Ishikawa (cell line): ENCODE results near the gene TOMM40L.

Experiments
- CEBPB ChIP-seq: IDR thresholded peaks from 2 replicates; pipeline ENCODE4 v1.6.1; 2012
- CREB1 ChIP-seq: IDR thresholded peaks from 2 replicates; pipeline ENCODE4 v1.6.1; 2012; ENCODE audit warnings: low read depth
- EGR1 ChIP-seq: IDR thresholded peaks from 2 replicates; pipeline ENCODE4 v1.6.1; 2012
- EP300 ChIP-seq: IDR thresholded peaks from 2 replicates; pipeline ENCODE4 v1.6.1; 2012; ENCODE audit warnings: borderline replicate concordance
- FOXM1 ChIP-seq: IDR thresholded peaks from 2 replicates; pipeline ENCODE4 v1.6.1; 2012; ENCODE audit warnings: low read depth, borderline replicate concordance
- MAX ChIP-seq: IDR thresholded peaks from 2 replicates; pipeline ENCODE4 v1.6.1; 2012
- NFIC ChIP-seq: IDR thresholded peaks from 2 replicates; pipeline ENCODE4 v1.6.1; 2012
- RAD21 ChIP-seq: IDR thresholded peaks from 2 replicates; pipeline ENCODE4 v1.6.1; 2012; ENCODE audit warnings: low read depth
- REST ChIP-seq: IDR thresholded peaks from 2 replicates; pipeline ENCODE4 v1.6.1; 2012; ENCODE audit warnings: low read depth, mild to moderate bottlenecking
- TAF1 ChIP-seq: IDR thresholded peaks from 2 replicates; pipeline ENCODE4 v1.6.1; 2012; ENCODE audit warnings: low read depth, mild to moderate bottlenecking
- TCF12 ChIP-seq: IDR thresholded peaks from 2 replicates; pipeline ENCODE4 v1.6.1; 2012; ENCODE audit warnings: low read depth
- TEAD4 ChIP-seq: IDR thresholded peaks from 2 replicates; pipeline ENCODE4 v1.6.1; 2012
- USF1 ChIP-seq: IDR thresholded peaks from 2 replicates; pipeline ENCODE4 v1.6.1; 2012
- YY1 ChIP-seq: IDR thresholded peaks from 2 replicates; pipeline ENCODE4 v1.6.1; 2012; ENCODE audit warnings: low read depth
- ZBTB7A ChIP-seq: IDR thresholded peaks from 2 replicates; pipeline ENCODE4 v1.6.1; 2012; ENCODE audit warnings: low read depth

The TOMM40L gene

GRCh38 chr1:161225178-161225533 is 704 bp upstream of the TOMM40L start:
- TF ChIP-seq FOXM1: no peak
- no peak for TF ChIP-seq CREB1
- TF ChIP-seq RAD21: no peak
- no peak for TF ChIP-seq REST
- TF ChIP-seq TEAD4: no peak
- TF ChIP-seq TAF1: no peak

- TF ChIP-seq REST: no peak
- no peak for TF ChIP-seq TEAD4
- no peak for TF ChIP-seq FOXM1
- no peak for TF ChIP-seq RAD21
- TF ChIP-seq CEBPB: no peak
- TF ChIP-seq ZBTB7A: no peak
- TF ChIP-seq MAX: no peak
- TF ChIP-seq YY1: no peak
- no peak for TF ChIP-seq USF1
- no peak for TF ChIP-seq EP300
- no peak for TF ChIP-seq EGR1
- TF ChIP-seq TAF1: no peak
- no peak for TF ChIP-seq NFIC
- TF ChIP-seq CREB1: no peak
- TF ChIP-seq TCF12: no peak
These were observed 456 bp downstream of the TOMM40L start for GRCh38 chr1:161226320-161226711.

GRCh38 chr1:161226759-161227158 is 899 bp downstream of the TOMM40L start:
- no peak for TF ChIP-seq TCF12
- TF ChIP-seq RAD21: no peak
- TF ChIP-seq TAF1: no peak
- no peak for TF ChIP-seq REST
- no peak for TF ChIP-seq USF1

- TF ChIP-seq NFIC (no peak), RAD21 (peak; percentile 78)
These were observed 1.5 kb downstream of the TOMM40L start for GRCh38 chr1:161227196-161227871.

- TF ChIP-seq MAX: no peak
These were observed 2.2 kb downstream of the TOMM40L start for GRCh38 chr1:161228032-161228431.

- no peak for TF ChIP-seq EP300
- TF ChIP-seq RAD21: peak; percentile 12; the same call in 1 of the 2 replicates
These were observed 4.0 kb downstream of the TOMM40L start for GRCh38 chr1:161229896-161230295.
